MM.1S (cell line): ENCODE measurements around the gene CABP7.

Source experiments
- DNase-seq: peaks from one replicate; pipeline ENCODE4 v3.0.0-alpha.2; 2015
- H2AFZ ChIP-seq: fragments of 300-600 bp; sonication (generic); 2 replicates; pipeline ENCODE4 v1.6.0; 2016; ENCODE audit warnings: antibody characterized with exemption, low read length
- H3F3A ChIP-seq: fragments of 300-600 bp; sonication (generic); 2 replicates; pipeline ENCODE4 v1.6.1; 2016; ENCODE audit warnings: mild to moderate bottlenecking, antibody characterized with exemption, low read length, moderate library complexity, mixed read lengths; ENCODE audit not compliant: insufficient read depth
- H3K27ac ChIP-seq: fragments of 300-600 bp; sonication (generic); 2 replicates; pipeline ENCODE4 v1.5.1; 2016; ENCODE audit warnings: mild to moderate bottlenecking, low read length
- H3K27me3 ChIP-seq: fragments of 300-600 bp; sonication (generic); replicated peaks from 2 replicates; pipeline ENCODE4 v1.6.0; 2016; ENCODE audit warnings: low read length; ENCODE audit not compliant: insufficient read depth
- H3K36me3 ChIP-seq: fragments of 300-600 bp; sonication (generic); replicated peaks from 2 replicates; pipeline ENCODE4 v1.6.1; 2016; ENCODE audit warnings: mild to moderate bottlenecking, low read length, mixed read lengths; ENCODE audit not compliant: insufficient read depth
- H3K4me1 ChIP-seq: fragments of 300-600 bp; sonication (generic); 2 replicates; pipeline ENCODE4 v1.6.1; 2016; ENCODE audit warnings: low read length, mixed read lengths
- H3K4me2 ChIP-seq: fragments of 300-600 bp; sonication (generic); 2 replicates; pipeline ENCODE4 v1.6.0; 2016; ENCODE audit warnings: low read depth, low read length
- H3K4me3 ChIP-seq: fragments of 300-600 bp; sonication (generic); 2 replicates; pipeline ENCODE4 v1.5.1; 2016; ENCODE audit warnings: low read length, mixed read lengths
- H3K79me2 ChIP-seq: fragments of 300-600 bp; sonication (generic); 2 replicates; pipeline ENCODE4 v1.6.1; 2016; ENCODE audit warnings: mixed run types, low read length, mixed read lengths
- H3K9ac ChIP-seq: fragments of 300-600 bp; sonication (generic); 2 replicates; pipeline ENCODE4 v1.6.1; 2016; ENCODE audit warnings: low read length, mixed read lengths
- H3K9me2 ChIP-seq: fragments of 300-600 bp; sonication (generic); replicated peaks from 2 replicates; pipeline ENCODE4 v1.6.1; 2016; ENCODE audit warnings: mild to moderate bottlenecking, low read length, mixed read lengths; ENCODE audit not compliant: insufficient read depth
- H3K9me3 ChIP-seq: fragments of 300-600 bp; sonication (generic); replicated peaks from 2 replicates; pipeline ENCODE4 v1.6.1; 2016; ENCODE audit warnings: mild to moderate bottlenecking, low read length, mixed read lengths; ENCODE audit not compliant: insufficient read depth
- H4K20me1 ChIP-seq: fragments of 300-600 bp; sonication (generic); 2 replicates; pipeline ENCODE4 v1.6.1; 2016; ENCODE audit warnings: mild to moderate bottlenecking, low read length, moderate library complexity, mixed read lengths; ENCODE audit not compliant: insufficient read depth
- CTCF ChIP-seq: fragments of 300-600 bp; sonication (generic); IDR thresholded peaks from 2 replicates; pipeline ENCODE4 v1.5.1; 2016; ENCODE audit warnings: antibody characterized with exemption, low read length, mixed read lengths
- EZH2 ChIP-seq: fragments of 300-600 bp; sonication (generic); optimal IDR thresholded peaks from 2 replicates; pipeline ENCODE3; 2017; ENCODE audit warnings: low read depth, mild to moderate bottlenecking, antibody characterized with exemption, low read length, mixed read lengths
- EZH2phosphoT487 ChIP-seq: fragments of 300-600 bp; sonication (generic); IDR thresholded peaks from 2 replicates; pipeline ENCODE4 v1.6.1; 2018; ENCODE audit warnings: antibody characterized with exemption, low read length

Gene CABP7

DNA sequence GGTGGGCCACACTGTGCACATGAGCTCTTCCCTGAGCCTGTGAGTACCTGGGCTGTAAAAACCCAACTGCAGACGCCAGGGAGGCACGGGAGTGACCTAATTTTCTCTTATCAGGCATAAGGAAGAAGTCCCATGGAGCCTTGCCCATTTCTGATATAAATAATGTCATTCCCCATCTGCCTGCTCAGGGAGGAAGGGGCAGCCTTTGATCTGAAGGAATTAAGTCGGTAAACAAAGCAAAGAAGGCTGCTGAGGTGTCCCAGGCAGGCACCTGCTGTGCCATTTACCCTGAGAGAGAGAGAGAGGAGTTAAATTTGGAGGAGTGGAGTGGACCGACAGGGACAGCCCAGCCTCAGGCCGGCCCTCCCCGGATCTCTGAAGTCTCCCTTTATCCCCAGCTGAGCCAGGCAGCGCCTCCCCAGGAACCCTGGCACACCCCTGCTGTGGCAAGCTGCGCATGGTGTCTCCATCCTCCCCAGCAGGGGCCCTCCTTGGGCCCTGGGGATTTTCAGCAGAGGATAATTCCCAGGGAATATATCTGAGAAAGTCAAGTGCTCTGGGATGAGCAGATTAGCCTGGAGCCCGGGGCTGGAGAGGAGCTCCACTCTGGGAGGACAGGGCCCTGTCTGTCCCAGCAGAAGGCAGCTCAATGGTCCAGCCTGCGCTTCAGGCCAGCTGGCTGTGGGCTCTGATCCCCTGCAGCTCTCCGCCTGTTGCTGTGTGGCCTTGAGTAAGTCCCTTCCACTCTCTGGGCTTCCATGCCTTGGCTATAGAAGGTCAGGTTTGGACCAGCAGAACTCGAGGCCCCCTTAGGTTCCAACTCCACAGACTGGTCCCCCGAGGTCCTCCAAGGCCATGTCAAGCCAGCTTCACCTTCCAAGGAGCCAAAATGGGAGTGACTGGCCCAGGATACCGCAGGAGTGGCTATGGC is 17.5 kb upstream of the CABP7 start:
- H3K9me2 ChIP-seq, result no peaks in the 10 kb centered on the region
- H3K27me3 ChIP-seq, result no peaks in the 10 kb centered on the region
- no peaks in the 10 kb centered on the region for H3F3A ChIP-seq
- no peak for DNase-seq
- H3K9me3 ChIP-seq, result no peaks in the 10 kb centered on the region
- H3K4me1 ChIP-seq, result no peaks in the 10 kb centered on the region
- no peak overlapping the region for H2AFZ ChIP-seq
- no peak overlapping the region for H3K27ac ChIP-seq
- H3K79me2 ChIP-seq, result no peaks in the 10 kb centered on the region
- no peaks in the 10 kb centered on the region for H4K20me1 ChIP-seq
- H3K4me2 ChIP-seq, result no peak overlapping the region
- H3K4me3 ChIP-seq, result no peak overlapping the region
- no peaks in the 10 kb centered on the region for H3K36me3 ChIP-seq
- no peak for TF ChIP-seq EZH2
- TF ChIP-seq EZH2phosphoT487, result no peak
- TF ChIP-seq CTCF, result no peak
- H3K9ac ChIP-seq, result no peak overlapping the region

GRCh38 chr22:29702931-29703501 is 16.8 kb upstream of the CABP7 start:
- TF ChIP-seq EZH2, result no peak
- no peak for TF ChIP-seq CTCF
- TF ChIP-seq EZH2phosphoT487, result no peak
- no peak overlapping the region for H3K27ac ChIP-seq
- no peaks in the 10 kb centered on the region for H3K9me2 ChIP-seq
- no peak overlapping the region for H3K4me3 ChIP-seq
- no peaks in the 10 kb centered on the region for H3K4me1 ChIP-seq
- no peaks in the 10 kb centered on the region for H3K79me2 ChIP-seq
- no peaks in the 10 kb centered on the region for H3K27me3 ChIP-seq
- no peaks in the 10 kb centered on the region for H3K36me3 ChIP-seq
- H3F3A ChIP-seq, result no peaks in the 10 kb centered on the region
- H2AFZ ChIP-seq, result no peak overlapping the region
- no peak overlapping the region for H3K4me2 ChIP-seq
- no peaks in the 10 kb centered on the region for H4K20me1 ChIP-seq
- no peak overlapping the region for H3K9ac ChIP-seq
- no peak for DNase-seq
- H3K9me3 ChIP-seq, result no peaks in the 10 kb centered on the region

- Histone ChIP-seq H3K79me2 (no peaks in the 10 kb centered on the region), H3K36me3 (no peaks in the 10 kb centered on the region), H3K4me2 (no peak overlapping the region), H3K9me3 (no peaks in the 10 kb centered on the region), H4K20me1 (no peaks in the 10 kb centered on the region), H3K9me2 (no peaks in the 10 kb centered on the region), H3K27ac (no peak overlapping the region), H3F3A (no peaks in the 10 kb centered on the region), H3K4me1 (no peaks in the 10 kb centered on the region), H3K27me3 (no peaks in the 10 kb centered on the region), H3K9ac (no peak overlapping the region), H2AFZ (no peak overlapping the region), H3K4me3 (no peak overlapping the region)
- DNase-seq, result no peak
- TF ChIP-seq CTCF (no peak), EZH2 (no peak), EZH2phosphoT487 (no peak)
Measured at GRCh38 chr22:29703569-29704195, 16.1 kb upstream of the CABP7 start.
